Measurements from ENCODE around the gene PGRMC2. TPM values are rescaled to one million over a fixed set of nuclear protein-coding genes. Genes with fewer than 3 reads are reported as not detected.

Gene PGRMC2
- total RNA-seq, 1 donor from 2014 or later: 28.2 TPM

DNA sequence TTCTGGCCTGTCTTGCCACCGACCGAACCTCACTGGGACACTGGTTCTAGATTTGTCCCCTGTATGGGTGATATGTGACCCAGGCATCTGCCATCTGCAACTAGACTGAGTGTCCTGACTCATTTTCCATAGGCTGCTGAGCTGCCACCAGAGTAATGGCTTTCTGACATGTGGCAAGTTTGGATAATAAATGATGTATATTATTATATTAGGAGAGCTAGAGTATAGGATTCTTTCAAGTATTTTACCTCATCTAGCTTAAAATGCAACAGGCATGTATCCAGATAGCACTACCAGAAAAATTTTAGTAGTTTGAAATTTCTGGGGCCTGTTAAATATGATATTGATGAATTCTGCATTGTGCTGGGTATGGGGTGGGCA is 15.8 kb upstream of the PGRMC2 start:
- TF ChIP-seq, protein P1, sequence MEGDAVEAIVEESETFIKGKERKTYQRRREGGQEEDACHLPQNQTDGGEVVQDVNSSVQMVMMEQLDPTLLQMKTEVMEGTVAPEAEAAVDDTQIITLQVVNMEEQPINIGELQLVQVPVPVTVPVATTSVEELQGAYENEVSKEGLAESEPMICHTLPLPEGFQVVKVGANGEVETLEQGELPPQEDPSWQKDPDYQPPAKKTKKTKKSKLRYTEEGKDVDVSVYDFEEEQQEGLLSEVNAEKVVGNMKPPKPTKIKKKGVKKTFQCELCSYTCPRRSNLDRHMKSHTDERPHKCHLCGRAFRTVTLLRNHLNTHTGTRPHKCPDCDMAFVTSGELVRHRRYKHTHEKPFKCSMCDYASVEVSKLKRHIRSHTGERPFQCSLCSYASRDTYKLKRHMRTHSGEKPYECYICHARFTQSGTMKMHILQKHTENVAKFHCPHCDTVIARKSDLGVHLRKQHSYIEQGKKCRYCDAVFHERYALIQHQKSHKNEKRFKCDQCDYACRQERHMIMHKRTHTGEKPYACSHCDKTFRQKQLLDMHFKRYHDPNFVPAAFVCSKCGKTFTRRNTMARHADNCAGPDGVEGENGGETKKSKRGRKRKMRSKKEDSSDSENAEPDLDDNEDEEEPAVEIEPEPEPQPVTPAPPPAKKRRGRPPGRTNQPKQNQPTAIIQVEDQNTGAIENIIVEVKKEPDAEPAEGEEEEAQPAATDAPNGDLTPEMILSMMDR (IDR thresholded peaks at IDR 0.05; ENCODE audit: partially characterized antibody, unreplicated experiment): no peak
- no peaks in the 10 kb centered on the region for H3K4me1 Mint-ChIP-seq (ENCODE audit: low read depth, unreplicated experiment)
- no peak overlapping the region for H3K4me3 Mint-ChIP-seq (ENCODE audit: unreplicated experiment)
- no peaks in the 10 kb centered on the region for H3K36me3 Mint-ChIP-seq (ENCODE audit: unreplicated experiment)
- no peak for DNase-seq
- no peaks in the 10 kb centered on the region for H3K9me3 Mint-ChIP-seq (ENCODE audit: unreplicated experiment)
- no peak overlapping the region for H3K27ac Mint-ChIP-seq (ENCODE audit: unreplicated experiment)
- H3K27me3 Mint-ChIP-seq (ENCODE audit: unreplicated experiment): no peaks in the 10 kb centered on the region

DNA sequence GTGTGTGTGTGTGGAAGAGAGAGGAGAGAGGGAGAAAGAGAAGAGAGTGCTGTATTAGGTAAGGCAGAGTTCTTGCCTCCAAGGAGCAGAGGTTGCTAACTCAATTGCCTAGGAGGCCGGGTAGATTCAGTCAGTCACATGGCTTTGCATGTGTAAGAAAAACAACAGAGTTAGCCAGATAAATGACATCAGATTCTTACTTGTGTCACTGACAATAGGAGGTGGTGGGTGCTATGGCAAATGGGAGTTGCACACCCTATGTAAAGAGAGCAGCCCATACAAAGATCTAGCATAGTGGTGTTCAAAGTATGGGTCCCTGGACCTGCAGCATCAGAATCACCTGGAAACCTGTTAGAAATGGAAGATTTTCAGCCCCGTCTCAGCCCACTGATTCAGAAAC is 14.4 kb upstream of the PGRMC2 start:
- TF ChIP-seq, protein P1 (IDR thresholded peaks at IDR 0.05; ENCODE audit: partially characterized antibody, unreplicated experiment): no peak
- Mint-ChIP-seq H3K27ac (ENCODE audit: unreplicated experiment) (no peak overlapping the region), H3K27me3 (ENCODE audit: unreplicated experiment) (no peaks in the 10 kb centered on the region), H3K4me1 (ENCODE audit: low read depth, unreplicated experiment) (no peaks in the 10 kb centered on the region), H3K4me3 (ENCODE audit: unreplicated experiment) (no peak overlapping the region), H3K36me3 (ENCODE audit: unreplicated experiment) (no peaks in the 10 kb centered on the region), H3K9me3 (ENCODE audit: unreplicated experiment) (no peaks in the 10 kb centered on the region)
- no peak for DNase-seq

DNA sequence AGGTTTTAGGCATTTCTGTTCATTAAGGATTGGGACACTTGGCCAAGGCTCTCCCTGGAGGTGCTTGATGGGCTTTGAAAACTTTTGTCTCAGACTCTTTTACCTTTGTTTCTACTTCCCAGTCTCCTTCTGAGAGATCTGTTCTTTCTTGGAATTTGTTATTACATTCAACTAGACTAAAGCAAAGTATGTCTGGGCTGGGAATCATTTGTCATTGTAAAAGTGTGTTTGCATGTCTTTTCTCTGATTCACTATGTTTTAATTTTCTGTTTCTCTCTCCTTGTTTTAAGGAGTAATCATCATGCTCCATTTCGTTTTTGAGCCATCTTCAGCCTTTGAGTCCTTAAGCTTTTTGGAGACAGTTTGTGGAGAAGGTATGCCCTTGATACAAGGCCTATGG is 12.2 kb upstream of the PGRMC2 start:
- DNase-seq: no peak
- Mint-ChIP-seq H3K9me3 (ENCODE audit: unreplicated experiment) (no peaks in the 10 kb centered on the region), H3K4me1 (ENCODE audit: low read depth, unreplicated experiment) (no peaks in the 10 kb centered on the region), H3K27me3 (ENCODE audit: unreplicated experiment) (no peaks in the 10 kb centered on the region), H3K27ac (ENCODE audit: unreplicated experiment) (no peak overlapping the region), H3K4me3 (ENCODE audit: unreplicated experiment) (no peak overlapping the region), H3K36me3 (ENCODE audit: unreplicated experiment) (no peaks in the 10 kb centered on the region)
- TF ChIP-seq, protein P1 (IDR thresholded peaks at IDR 0.05; ENCODE audit: partially characterized antibody, unreplicated experiment): no peak

DNA sequence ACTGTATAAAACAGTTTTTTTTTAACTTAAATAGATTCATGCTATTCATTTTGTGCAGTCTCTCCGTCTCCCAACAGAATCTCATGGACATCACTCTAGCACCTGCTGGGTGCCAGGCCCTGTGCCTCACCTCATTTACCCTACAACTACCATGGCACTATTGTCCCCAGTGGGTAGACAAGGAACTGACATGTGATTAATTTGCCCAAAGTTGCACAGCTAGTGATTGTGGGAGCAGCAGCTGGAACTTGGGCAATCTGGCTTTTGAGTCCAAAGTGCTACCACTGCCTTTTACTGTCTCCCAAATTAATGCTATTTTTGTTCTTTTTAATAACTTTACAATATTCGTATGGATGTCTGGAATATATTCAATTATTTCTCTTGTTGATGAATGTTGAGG is 11.2 kb upstream of the PGRMC2 start:
- no peaks in the 10 kb centered on the region for H3K9me3 Mint-ChIP-seq (ENCODE audit: unreplicated experiment)
- no peaks in the 10 kb centered on the region for H3K4me1 Mint-ChIP-seq (ENCODE audit: low read depth, unreplicated experiment)
- H3K27me3 Mint-ChIP-seq (ENCODE audit: unreplicated experiment): no peaks in the 10 kb centered on the region
- TF ChIP-seq, protein P1 (IDR thresholded peaks at IDR 0.05; ENCODE audit: partially characterized antibody, unreplicated experiment): no peak
- H3K4me3 Mint-ChIP-seq (ENCODE audit: unreplicated experiment): no peak overlapping the region
- H3K36me3 Mint-ChIP-seq (ENCODE audit: unreplicated experiment): no peaks in the 10 kb centered on the region
- DNase-seq: no peak
- H3K27ac Mint-ChIP-seq (ENCODE audit: unreplicated experiment): no peak overlapping the region

DNA sequence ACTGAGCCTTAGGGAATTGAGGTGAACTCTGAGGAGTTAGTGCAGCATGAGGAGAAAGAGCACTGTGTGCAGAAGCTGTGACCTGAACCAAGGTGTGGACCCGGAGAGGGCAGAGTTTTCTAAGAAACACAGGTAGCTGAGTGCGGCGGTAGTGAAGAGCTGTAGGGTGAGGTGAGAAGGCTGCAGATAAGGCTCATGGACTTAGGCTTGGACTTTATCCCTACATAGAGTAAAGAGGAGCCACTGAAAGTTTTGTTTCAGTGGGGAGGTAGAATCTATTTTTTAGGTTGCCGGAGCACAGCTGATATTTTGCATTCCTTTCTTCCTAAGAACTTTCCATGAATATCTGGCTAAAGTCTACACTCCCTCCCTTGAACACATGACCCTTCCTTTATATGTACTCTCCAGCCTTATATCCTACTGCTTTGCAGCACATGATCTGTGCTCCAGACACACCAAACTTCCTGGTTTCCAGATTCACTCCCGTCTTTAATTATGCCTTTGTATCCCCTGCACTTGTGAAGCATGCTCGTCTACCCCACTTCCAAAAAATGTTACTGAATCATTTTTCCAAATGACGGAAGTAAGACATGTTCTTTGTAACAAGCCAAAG is 10.6 kb upstream of the PGRMC2 start:
- no peak overlapping the region for H3K27ac Mint-ChIP-seq (ENCODE audit: unreplicated experiment)
- H3K4me3 Mint-ChIP-seq (ENCODE audit: unreplicated experiment): no peak overlapping the region
- TF ChIP-seq, protein P1 (IDR thresholded peaks at IDR 0.05; ENCODE audit: partially characterized antibody, unreplicated experiment): no peak
- no peaks in the 10 kb centered on the region for H3K27me3 Mint-ChIP-seq (ENCODE audit: unreplicated experiment)
- H3K36me3 Mint-ChIP-seq (ENCODE audit: unreplicated experiment): no peaks in the 10 kb centered on the region
- H3K4me1 Mint-ChIP-seq (ENCODE audit: low read depth, unreplicated experiment): no peaks in the 10 kb centered on the region
- no peaks in the 10 kb centered on the region for H3K9me3 Mint-ChIP-seq (ENCODE audit: unreplicated experiment)
- no peak for DNase-seq
